GM23248 (cell line): ENCODE results near the gene PTK7. TPM values are rescaled to one million over a fixed set of nuclear protein-coding genes. Genes with fewer than 3 reads are reported as not detected.
A peak's percentile ranks its signal among the peaks of the same experiment; 100 is the strongest.

Experiments used
- DNase-seq: peaks from one replicate; pipeline ENCODE4 v3.0.0-alpha.2; 2015
- H2AFZ ChIP-seq: fragments of 200-600 bp; sonication (generic); 2 replicates; pipeline ENCODE4 v1.6.1; 2016; ENCODE audit warnings: antibody characterized with exemption
- H3F3A ChIP-seq: fragments of 200-600 bp; sonication (generic); 2 replicates; pipeline ENCODE4 v1.6.1; 2016; ENCODE audit warnings: mild to moderate bottlenecking, antibody characterized with exemption, mixed run types; ENCODE audit not compliant: insufficient read depth
- H3K27ac ChIP-seq: fragments of 200-600 bp; sonication (generic); 2 replicates; pipeline ENCODE4 v1.5.1; 2016; ENCODE audit warnings: mild to moderate bottlenecking
- H3K27me3 ChIP-seq: fragments of 200-600 bp; sonication (generic); replicated peaks from 2 replicates; pipeline ENCODE4 v1.6.1; 2016; ENCODE audit warnings: mild to moderate bottlenecking; ENCODE audit not compliant: insufficient read depth
- H3K36me3 ChIP-seq: fragments of 200-600 bp; sonication (generic); 2 replicates; pipeline ENCODE4 v1.6.1; 2016; ENCODE audit warnings: low read depth, mild to moderate bottlenecking
- H3K4me1 ChIP-seq: fragments of 200-600 bp; sonication (generic); 2 replicates; pipeline ENCODE4 v1.6.1; 2016; ENCODE audit warnings: mild to moderate bottlenecking; ENCODE audit not compliant: insufficient read depth
- H3K4me2 ChIP-seq: fragments of 200-600 bp; sonication (generic); one replicate; pipeline ENCODE4 v1.6.1; 2016; ENCODE audit warnings: mild to moderate bottlenecking; ENCODE audit not compliant: unreplicated experiment
- H3K4me3 ChIP-seq: fragments of 200-600 bp; sonication (generic); 2 replicates; pipeline ENCODE4 v1.5.1; 2016; ENCODE audit warnings: mild to moderate bottlenecking
- H3K79me2 ChIP-seq: fragments of 200-600 bp; sonication (generic); 2 replicates; pipeline ENCODE4 v1.6.1; 2016; ENCODE audit warnings: mild to moderate bottlenecking; ENCODE audit not compliant: insufficient read depth
- H3K9ac ChIP-seq: fragments of 200-600 bp; sonication (generic); 2 replicates; pipeline ENCODE4 v1.6.1; 2016; ENCODE audit warnings: mild to moderate bottlenecking
- H3K9me2 ChIP-seq: fragments of 200-600 bp; sonication (generic); 2 replicates; pipeline ENCODE4 v1.6.1; 2016; ENCODE audit warnings: mixed run types, mild to moderate bottlenecking, moderate library complexity; ENCODE audit not compliant: insufficient read depth
- H3K9me3 ChIP-seq: fragments of 200-600 bp; sonication (generic); one replicate; pipeline ENCODE4 v1.6.1; 2017; ENCODE audit warnings: low read depth
- H4K20me1 ChIP-seq: fragments of 200-600 bp; sonication (generic); 2 replicates; pipeline ENCODE4 v1.6.0; 2016; ENCODE audit not compliant: insufficient read depth
- EZH2 ChIP-seq: fragments of 200-600 bp; sonication (generic); IDR thresholded peaks from 2 replicates; pipeline ENCODE4 v1.6.1; 2018; ENCODE audit warnings: antibody characterized with exemption, mild to moderate bottlenecking; ENCODE audit not compliant: insufficient read depth, poor library complexity, severe bottlenecking
- EZH2phosphoT487 ChIP-seq: fragments of 200-600 bp; sonication (generic); IDR thresholded peaks from 2 replicates; pipeline ENCODE4 v1.6.1; 2018; ENCODE audit warnings: antibody characterized with exemption, moderate library complexity, mild to moderate bottlenecking, low read depth; ENCODE audit not compliant: insufficient read depth
- WGBS, 2 experiments: methylation state at CpG; one replicate each; pipeline ENCODE4 v1.1.6; 2015 to 2017; ENCODE audit warnings: low lambda C conversion rate in 2 of 2, low coverage in 1 of 2; ENCODE audit errors: missing lambda C conversion rate in 2 of 2; 5-methylcytosine and 5-hydroxymethylcytosine counted together
- in situ Hi-C: fragments of 300-500 bp; cut with MboI; formaldehyde crosslinking; loops from 2 replicates; pipeline ENCODE4 v1.15.0; 2020
- polyA plus RNA-seq: library from polyadenylated mRNA; unstranded; fragments of >200 nt; fragmentation: Nextera tagmentation; extraction: Ambion mirVana; gene quantifications from 2 replicates; pipeline ENCODE4 v1.2.1, GENCODE V29; 2016
- total RNA-seq: library from RNA; depleted of rRNA; stranded (reverse); fragments of >200 nt; shearing (Covaris generic); gene quantifications from 2 replicates; pipeline ENCODE4 v1.2.3, GENCODE V29; 2014

Gene PTK7
- total and polyA plus RNA-seq, 2 experiments from 2014 or later: 110 to 146 TPM

DNA sequence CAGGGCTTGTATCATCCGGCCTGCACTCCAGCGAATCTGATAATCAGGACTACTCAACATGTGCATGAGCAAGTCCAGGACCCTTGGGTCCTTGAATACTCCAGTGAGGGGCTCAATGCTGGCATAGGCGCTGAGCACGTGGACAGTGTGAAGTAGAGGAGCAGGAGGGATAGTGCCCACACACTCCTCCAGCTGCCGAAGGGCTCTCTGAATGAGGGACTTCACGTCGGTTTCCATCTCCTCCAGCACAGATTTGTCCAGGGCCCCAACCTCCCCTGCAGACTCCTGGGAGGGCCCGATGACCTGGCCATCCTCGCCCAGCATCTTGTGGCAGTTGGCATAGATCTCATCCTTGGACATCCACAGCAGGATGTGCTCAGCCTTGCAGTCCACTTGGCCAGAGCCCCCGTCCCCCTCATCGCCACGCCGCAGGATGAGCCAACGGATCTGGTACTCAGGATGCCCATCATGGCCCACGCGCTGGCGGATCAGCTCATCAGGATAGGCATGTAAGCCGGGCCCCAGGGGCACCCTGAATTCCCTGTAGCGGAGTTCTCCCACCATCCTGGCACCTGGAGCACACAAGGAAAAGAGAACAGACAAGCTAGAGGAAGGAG is 23.8 kb upstream of the PTK7 start:
- TF ChIP-seq EZH2phosphoT487 (no peak), EZH2 (no peak)
- Histone ChIP-seq H3K79me2 (peaks cover 42% of the 10 kb centered on the region), H3F3A (no peaks in the 10 kb centered on the region), H3K4me3 (peak overlapping the region; percentile 93), H3K27ac (peak overlapping the region; percentile 93), H3K4me2 (peak overlapping the region; percentile 99), H3K4me1 (peaks cover 24% of the 10 kb centered on the region), H2AFZ (no peak overlapping the region), H4K20me1 (no peaks in the 10 kb centered on the region), H3K27me3 (no peaks in the 10 kb centered on the region), H3K9me2 (no peaks in the 10 kb centered on the region), H3K9ac (peak overlapping the region; percentile 99), H3K9me3 (no peaks in the 10 kb centered on the region), H3K36me3 (peaks cover 16% of the 10 kb centered on the region; the same call in 1 of the 2 replicates)
- in situ Hi-C loops: no loop called here
- WGBS, 2 experiments: 82 to 83% methylated on average over 19 of the region's 19 CpGs
- DNase-seq: no peak

DNA sequence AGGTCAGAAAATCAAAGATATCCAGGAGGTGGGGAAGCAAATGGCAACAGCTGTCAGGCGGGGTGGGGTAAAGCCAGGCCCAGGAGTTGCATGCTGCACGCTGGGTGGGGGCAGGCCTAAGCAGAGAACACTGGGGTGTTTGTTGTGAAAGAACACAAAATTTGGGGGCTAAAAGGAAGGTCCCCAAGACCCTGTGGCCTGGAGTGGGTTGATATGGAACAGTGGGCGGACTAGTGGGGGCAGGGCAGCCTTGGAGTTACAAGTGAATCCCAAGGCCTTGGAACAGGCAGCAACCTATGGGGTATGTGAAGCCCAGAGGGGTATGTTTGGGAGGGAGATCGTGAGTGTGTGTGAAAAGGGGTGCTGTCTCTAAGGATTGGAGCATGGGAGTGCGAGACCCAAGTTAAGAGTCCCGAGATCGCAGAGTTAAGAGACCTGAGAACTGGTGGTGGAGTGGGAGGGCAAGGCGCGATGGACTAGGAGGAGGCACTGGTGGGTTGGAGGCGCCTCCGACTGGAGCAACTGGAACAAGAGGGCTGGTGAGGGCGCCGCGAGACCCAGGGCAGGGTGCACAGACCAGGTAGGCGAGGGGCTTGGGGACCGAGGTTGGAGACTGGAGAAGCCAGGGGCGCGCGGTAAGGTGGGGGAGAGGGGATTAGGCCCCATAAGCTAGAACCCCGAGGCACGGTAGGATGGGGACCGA is 23.1 kb upstream of the PTK7 start:
- Histone ChIP-seq H3K4me2 (peak overlapping the region; percentile 99), H3K27ac (peak overlapping the region; percentile 93), H2AFZ (peak overlapping the region; percentile 21; the same call in 1 of the 2 replicates), H3K4me1 (peaks cover 24% of the 10 kb centered on the region), H4K20me1 (no peaks in the 10 kb centered on the region), H3K9ac (peak overlapping the region; percentile 99), H3K9me2 (no peaks in the 10 kb centered on the region), H3K27me3 (no peaks in the 10 kb centered on the region), H3K4me3 (peak overlapping the region; percentile 93), H3K36me3 (peaks cover 15% of the 10 kb centered on the region), H3K79me2 (peaks cover 48% of the 10 kb centered on the region), H3F3A (no peaks in the 10 kb centered on the region), H3K9me3 (no peaks in the 10 kb centered on the region)
- in situ Hi-C loops: no loop called here
- peak; percentile 67 for DNase-seq
- 9 to 13% methylated on average over 22 of the region's 22 CpGs for WGBS, 2 experiments
- TF ChIP-seq EZH2 (no peak), EZH2phosphoT487 (no peak)

DNA sequence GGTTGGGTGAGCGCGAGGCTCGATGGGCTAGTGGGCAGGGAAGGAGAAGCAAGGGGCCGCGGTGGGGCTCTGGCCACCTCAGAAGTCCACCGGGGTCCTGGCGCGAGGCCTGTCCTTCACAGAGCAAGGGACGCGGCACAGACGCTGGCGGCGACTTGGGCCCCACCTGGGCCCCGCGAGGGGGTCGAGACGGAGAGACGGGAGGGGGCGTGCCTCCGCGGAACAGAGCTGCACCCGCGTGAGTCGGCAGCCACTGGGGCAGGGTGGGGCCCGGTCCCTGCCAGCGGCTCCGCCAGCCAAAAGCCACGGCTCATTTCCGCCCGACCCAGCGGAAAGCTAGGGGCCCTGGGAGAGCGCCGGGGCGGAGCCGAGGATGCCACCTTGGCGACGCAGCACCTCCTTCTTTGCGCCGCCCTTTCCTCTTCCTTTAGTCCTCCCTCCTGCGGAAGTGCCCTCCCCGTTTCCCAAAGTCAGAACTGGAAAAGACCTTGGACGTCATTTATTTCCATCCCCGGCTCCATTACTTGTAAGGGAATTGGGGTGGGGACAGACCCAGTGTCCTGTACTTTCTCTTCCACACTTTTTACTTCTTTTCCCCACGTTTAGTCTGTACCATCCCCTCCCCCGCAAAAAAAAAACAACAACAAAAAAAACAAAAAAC is 22.4 kb upstream of the PTK7 start, which contains the start of gene CUL7:
Gene CUL7, minus strand, starts transcription at position 307 of the 661 bp plus-strand sequence. CDS start 1,063 bp downstream, outside the sequence.
- peaks cover 55% of the 10 kb centered on the region for H3K79me2 ChIP-seq
- no peaks in the 10 kb centered on the region for H3F3A ChIP-seq
- in situ Hi-C loops: no loop called here
- H3K4me2 ChIP-seq: peak within 1 kb of the TSS; percentile 99
- H3K9me3 ChIP-seq: no peaks in the 10 kb centered on the region
- H3K36me3 ChIP-seq: peaks cover 10% of the 10 kb centered on the region
- H3K4me1 ChIP-seq: peaks cover 29% of the 10 kb centered on the region
- peak within 1 kb of the TSS; percentile 93 for H3K27ac ChIP-seq
- no peaks in the 10 kb centered on the region for H4K20me1 ChIP-seq
- no peaks in the 10 kb centered on the region for H3K9me2 ChIP-seq
- no peaks in the 10 kb centered on the region for H3K27me3 ChIP-seq
- peak within 1 kb of the TSS; percentile 99 for H3K9ac ChIP-seq
- peak within 1 kb of the TSS; percentile 93 for H3K4me3 ChIP-seq
- peak; percentile 99 for DNase-seq
- TF ChIP-seq EZH2phosphoT487: no peak
- no peak for TF ChIP-seq EZH2
- peak within 1 kb of the TSS; percentile 63 for H2AFZ ChIP-seq
- 2 to 4% methylated on average over 32 to 43 of the region's 45 CpGs for WGBS, 2 experiments

DNA sequence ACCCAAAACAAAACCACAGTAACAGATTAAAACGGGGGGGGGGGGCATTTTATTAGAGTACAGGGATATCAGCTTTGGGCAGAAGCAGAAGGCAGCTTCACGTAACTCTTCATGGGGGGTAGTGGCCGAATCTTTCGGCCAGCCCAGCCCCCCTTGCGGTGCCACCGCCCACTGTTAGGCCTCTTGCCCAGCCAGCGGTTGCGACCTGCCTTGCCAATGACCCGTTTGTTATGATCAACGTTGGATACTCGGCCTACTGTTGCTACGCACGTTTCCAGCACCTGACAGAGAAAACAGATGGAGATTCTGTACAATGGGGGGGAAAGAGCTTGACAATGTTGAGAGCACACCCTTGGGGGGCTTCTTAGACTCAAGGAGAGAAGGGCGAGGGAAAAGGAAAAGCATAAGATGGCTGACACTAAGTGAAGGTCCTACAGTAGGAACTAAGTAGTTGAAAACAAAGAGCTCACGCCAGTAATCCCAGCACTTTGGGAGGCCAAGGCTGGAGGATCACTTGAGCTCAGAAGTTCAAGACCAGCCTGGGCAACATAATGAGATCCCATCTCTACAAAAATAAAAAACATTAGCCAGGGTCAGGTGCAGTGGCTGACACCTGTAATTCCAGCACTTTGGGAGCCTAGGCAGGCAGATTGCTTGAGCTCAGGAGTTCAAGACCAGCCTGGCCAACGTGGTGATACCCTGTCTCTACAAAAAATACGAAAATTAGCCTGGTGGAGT is 21.7 kb upstream of the PTK7 start:
- Histone ChIP-seq H3K9ac (peak overlapping the region; percentile 99), H3K27me3 (no peaks in the 10 kb centered on the region), H3K36me3 (peaks cover 4% of the 10 kb centered on the region), H3K4me3 (peak overlapping the region; percentile 93), H2AFZ (peak overlapping the region; percentile 63), H3K79me2 (peaks cover 61% of the 10 kb centered on the region), H3K4me1 (peaks cover 29% of the 10 kb centered on the region), H3K9me3 (no peaks in the 10 kb centered on the region), H3F3A (no peaks in the 10 kb centered on the region), H3K9me2 (no peaks in the 10 kb centered on the region), H3K4me2 (peak overlapping the region; percentile 54), H4K20me1 (no peaks in the 10 kb centered on the region), H3K27ac (peak overlapping the region; percentile 93)
- 57 to 59% methylated on average over 17 of the region's 17 CpGs for WGBS, 2 experiments
- DNase-seq: peak; percentile 21
- in situ Hi-C loops: no loop called here
- TF ChIP-seq EZH2: no peak
- no peak for TF ChIP-seq EZH2phosphoT487
